Prostate gland (tissue), 2 donors: ENCODE data around the gene ZNF396.

Source experiments
- POLR2A ChIP-seq: fragments of 450-650 bp; IDR thresholded peaks from one replicate; pipeline ENCODE4 v1.6.1; 2016; ENCODE audit warnings: antibody characterized with exemption, mild to moderate bottlenecking
- POLR2AphosphoS5 ChIP-seq: sonication (generic); formaldehyde crosslinking; IDR thresholded peaks from one replicate; pipeline ENCODE4 v1.6.1; 2017; ENCODE audit warnings: antibody characterized with exemption
- TF ChIP-seq, protein P1 (sequence below), 4 experiments: fragments of 200-600 bp in 2 of 4; fragments of 450-650 bp in 2 of 4; sonication (generic) in 2 of 4; IDR thresholded peaks; 1 replicate in 3 of 4; 2 replicates in 1 of 4; pipeline ENCODE4 v1.5.1; 2016 to 2019; ENCODE audit warnings: antibody characterized with exemption in 4 of 4, mild to moderate bottlenecking in 2 of 4, moderate library complexity in 2 of 4

GRCh38 chr18:35378574-35378896, 1.4 kb upstream of the ZNF396 start:
- no peak for TF ChIP-seq POLR2AphosphoS5
- TF ChIP-seq POLR2A = no peak
- TF ChIP-seq, protein P1, sequence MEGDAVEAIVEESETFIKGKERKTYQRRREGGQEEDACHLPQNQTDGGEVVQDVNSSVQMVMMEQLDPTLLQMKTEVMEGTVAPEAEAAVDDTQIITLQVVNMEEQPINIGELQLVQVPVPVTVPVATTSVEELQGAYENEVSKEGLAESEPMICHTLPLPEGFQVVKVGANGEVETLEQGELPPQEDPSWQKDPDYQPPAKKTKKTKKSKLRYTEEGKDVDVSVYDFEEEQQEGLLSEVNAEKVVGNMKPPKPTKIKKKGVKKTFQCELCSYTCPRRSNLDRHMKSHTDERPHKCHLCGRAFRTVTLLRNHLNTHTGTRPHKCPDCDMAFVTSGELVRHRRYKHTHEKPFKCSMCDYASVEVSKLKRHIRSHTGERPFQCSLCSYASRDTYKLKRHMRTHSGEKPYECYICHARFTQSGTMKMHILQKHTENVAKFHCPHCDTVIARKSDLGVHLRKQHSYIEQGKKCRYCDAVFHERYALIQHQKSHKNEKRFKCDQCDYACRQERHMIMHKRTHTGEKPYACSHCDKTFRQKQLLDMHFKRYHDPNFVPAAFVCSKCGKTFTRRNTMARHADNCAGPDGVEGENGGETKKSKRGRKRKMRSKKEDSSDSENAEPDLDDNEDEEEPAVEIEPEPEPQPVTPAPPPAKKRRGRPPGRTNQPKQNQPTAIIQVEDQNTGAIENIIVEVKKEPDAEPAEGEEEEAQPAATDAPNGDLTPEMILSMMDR (IDR thresholded peaks at IDR 0.05) = no peak
